ENCODE data around the gene SPCS3. TPM values are rescaled to one million over a fixed set of nuclear protein-coding genes. Genes with fewer than 3 reads are reported as not detected.
"Not testable (repeated sequence)": the region's sequence is repeated elsewhere in the genome, so short reads cannot be mapped to it uniquely, and the experiment has no call there.

The SPCS3 gene
- 100 to 1,000 TPM; 182 to 185 TPM for total RNA-seq

GRCh38 chr4:176319704-176320339 is at the start of gene SPCS3:
SPCS3 (plus strand) TSS chr4:176319966; CDS start chr4:176320077, 111 bp downstream.
- peak within 1 kb of the TSS; percentile 89 for H3K27ac Mint-ChIP-seq
- intact Hi-C loops (cut with micrococcal nuclease), result loop anchor here (1.0 to 2.0 kb wide), 5 partner anchors 11 to 1121 kb away; partner anchors contain the start of genes NEIL3, SPATA4 and WDR17
- ChIA-PET POLR2A (interaction anchor here (1.0 kb wide), 1 partner anchor 1123 kb away, joined by 3 read pairs; the partner anchor contains the start of gene AGA), CTCF (no interaction called here)
- H3K9me3 Mint-ChIP-seq, result no peaks in the 10 kb centered on the region
- H3K4me1 Mint-ChIP-seq (ENCODE audit: low read depth), result peaks cover 35% of the 10 kb centered on the region
- peaks cover 15% of the 10 kb centered on the region for H3K36me3 Mint-ChIP-seq
- peak within 1 kb of the TSS; percentile 85 for H3K4me3 Mint-ChIP-seq
- peak; percentile 95 for DNase-seq
- H3K27me3 Mint-ChIP-seq, result no peaks in the 10 kb centered on the region

GRCh38 chr4:176270669-176271068 is 49.1 kb upstream of the SPCS3 start:
- POLR2A ChIA-PET, result no interaction called here
- DNase-seq, result no peak
- Mint-ChIP-seq H3K27ac (no peak overlapping the region), H3K4me3 (no peak overlapping the region), H3K9me3 (no peaks in the 10 kb centered on the region), H3K36me3 (no peaks in the 10 kb centered on the region), H3K4me1 (ENCODE audit: low read depth) (no peaks in the 10 kb centered on the region), H3K27me3 (peaks cover 5% of the 10 kb centered on the region)
- CTCF ChIA-PET, result no interaction called here
- intact Hi-C loops (cut with micrococcal nuclease), result no loop called here

GRCh38 chr4:176271749-176272148 is 48.0 kb upstream of the SPCS3 start:
- Mint-ChIP-seq H3K27me3 (peaks cover 8% of the 10 kb centered on the region), H3K4me1 (ENCODE audit: low read depth) (no peaks in the 10 kb centered on the region), H3K4me3 (no peak overlapping the region), H3K36me3 (no peaks in the 10 kb centered on the region), H3K27ac (no peak overlapping the region), H3K9me3 (no peaks in the 10 kb centered on the region)
- ChIA-PET POLR2A (no interaction called here), CTCF (no interaction called here)
- intact Hi-C loops (cut with micrococcal nuclease), result no loop called here
- DNase-seq, result no peak

- H3K27me3 Mint-ChIP-seq, result peaks cover 15% of the 10 kb centered on the region
- intact Hi-C loops (cut with micrococcal nuclease), result no loop called here
- H3K27ac Mint-ChIP-seq, result no peak overlapping the region
- no peak overlapping the region for H3K4me3 Mint-ChIP-seq
- H3K36me3 Mint-ChIP-seq, result no peaks in the 10 kb centered on the region
- POLR2A ChIA-PET, result no interaction called here
- no peaks in the 10 kb centered on the region for H3K9me3 Mint-ChIP-seq
- H3K4me1 Mint-ChIP-seq (ENCODE audit: low read depth), result no peaks in the 10 kb centered on the region
- CTCF ChIA-PET, result no interaction called here
- no peak for DNase-seq
Observed at GRCh38 chr4:176272799-176273198, 47.0 kb upstream of the SPCS3 start.

GRCh38 chr4:176273736-176274135 is 46.0 kb upstream of the SPCS3 start:
- CTCF ChIA-PET, result no interaction called here
- no peak overlapping the region for H3K27ac Mint-ChIP-seq
- no peak for DNase-seq
- no peaks in the 10 kb centered on the region for H3K36me3 Mint-ChIP-seq
- peaks cover 15% of the 10 kb centered on the region for H3K27me3 Mint-ChIP-seq
- POLR2A ChIA-PET, result no interaction called here
- H3K9me3 Mint-ChIP-seq, result no peaks in the 10 kb centered on the region
- H3K4me1 Mint-ChIP-seq (ENCODE audit: low read depth), result no peaks in the 10 kb centered on the region
- intact Hi-C loops (cut with micrococcal nuclease), result no loop called here
- no peak overlapping the region for H3K4me3 Mint-ChIP-seq

GRCh38 chr4:176274441-176274840 is 45.3 kb upstream of the SPCS3 start:
- H3K27ac Mint-ChIP-seq, result no peak overlapping the region
- intact Hi-C loops (cut with micrococcal nuclease), result no loop called here
- ChIA-PET POLR2A (no interaction called here), CTCF (no interaction called here)
- DNase-seq, result no peak
- no peak overlapping the region for H3K4me3 Mint-ChIP-seq
- peaks cover 16% of the 10 kb centered on the region for H3K27me3 Mint-ChIP-seq
- H3K36me3 Mint-ChIP-seq, result no peaks in the 10 kb centered on the region
- H3K9me3 Mint-ChIP-seq, result no peaks in the 10 kb centered on the region
- H3K4me1 Mint-ChIP-seq (ENCODE audit: low read depth), result no peaks in the 10 kb centered on the region

- no peaks in the 10 kb centered on the region for H3K9me3 Mint-ChIP-seq
- no peaks in the 10 kb centered on the region for H3K4me1 Mint-ChIP-seq (ENCODE audit: low read depth)
- POLR2A ChIA-PET, result no interaction called here
- no peak for DNase-seq
- no peak overlapping the region for H3K4me3 Mint-ChIP-seq
- peaks cover 19% of the 10 kb centered on the region for H3K27me3 Mint-ChIP-seq
- H3K36me3 Mint-ChIP-seq, result no peaks in the 10 kb centered on the region
- H3K27ac Mint-ChIP-seq, result no peak overlapping the region
- CTCF ChIA-PET, result interaction anchor here (0.5 to 1.3 kb wide), 2 partner anchors 125 to 1166 kb away, joined by 3 to 4 read pairs; partner anchors contain the start of gene AGA
- intact Hi-C loops (cut with micrococcal nuclease), result loop anchor here (1.0 to 2.0 kb wide), 2 partner anchors 126 to 332 kb away; no protein-coding TSS in a partner anchor
Observed at GRCh38 chr4:176276710-176277109, 43.1 kb upstream of the SPCS3 start.

- ChIA-PET CTCF (interaction anchor here (1.3 kb wide), 1 partner anchor 126 kb away, joined by 4 read pairs; no protein-coding TSS in a partner anchor), POLR2A (no interaction called here)
- H3K27ac Mint-ChIP-seq, result no peak overlapping the region
- no peaks in the 10 kb centered on the region for H3K36me3 Mint-ChIP-seq
- peak; percentile 30 for DNase-seq
- no peak overlapping the region for H3K4me3 Mint-ChIP-seq
- intact Hi-C loops (cut with micrococcal nuclease), result loop anchor here (1.0 to 2.0 kb wide), 2 partner anchors 127 to 333 kb away; no protein-coding TSS in a partner anchor
- peaks cover 16% of the 10 kb centered on the region for H3K27me3 Mint-ChIP-seq
- no peaks in the 10 kb centered on the region for H3K4me1 Mint-ChIP-seq (ENCODE audit: low read depth)
- H3K9me3 Mint-ChIP-seq, result no peaks in the 10 kb centered on the region
Observed at GRCh38 chr4:176277162-176277904, 42.4 kb upstream of the SPCS3 start.

- H3K4me1 Mint-ChIP-seq (ENCODE audit: low read depth); DNase-seq; H3K27ac Mint-ChIP-seq; H3K4me3 Mint-ChIP-seq; H3K9me3 Mint-ChIP-seq; H3K36me3 Mint-ChIP-seq; POLR2A ChIA-PET; intact Hi-C loops (cut with micrococcal nuclease); CTCF ChIA-PET: not testable (repeated sequence)
- H3K27me3 Mint-ChIP-seq, result peaks cover 19% of the 10 kb centered on the region
Observed at GRCh38 chr4:176279560-176279959, 40.2 kb upstream of the SPCS3 start.

GRCh38 chr4:176286728-176287127 is 33.0 kb upstream of the SPCS3 start:
- Mint-ChIP-seq H3K27ac (no peak overlapping the region), H3K27me3 (peaks cover 3% of the 10 kb centered on the region), H3K9me3 (no peaks in the 10 kb centered on the region), H3K36me3 (no peaks in the 10 kb centered on the region), H3K4me1 (ENCODE audit: low read depth) (no peaks in the 10 kb centered on the region), H3K4me3 (no peak overlapping the region)
- no peak for DNase-seq
- POLR2A ChIA-PET, result no interaction called here
- intact Hi-C loops (cut with micrococcal nuclease), result no loop called here
- CTCF ChIA-PET, result no interaction called here

- POLR2A ChIA-PET, result interaction anchor here (0.6 kb wide), 1 partner anchor 80 kb away, joined by 4 read pairs; no protein-coding TSS in a partner anchor
- intact Hi-C loops (cut with micrococcal nuclease), result no loop called here
- Mint-ChIP-seq H3K9me3 (no peaks in the 10 kb centered on the region), H3K36me3 (no peaks in the 10 kb centered on the region), H3K27ac (no peak overlapping the region), H3K27me3 (peaks cover 2% of the 10 kb centered on the region), H3K4me3 (no peak overlapping the region), H3K4me1 (ENCODE audit: low read depth) (no peaks in the 10 kb centered on the region)
- no peak for DNase-seq
- CTCF ChIA-PET, result no interaction called here
Observed at GRCh38 chr4:176287546-176287945, 32.2 kb upstream of the SPCS3 start.

GRCh38 chr4:176288020-176288419 is 31.7 kb upstream of the SPCS3 start:
- CTCF ChIA-PET, result no interaction called here
- Mint-ChIP-seq H3K9me3 (no peaks in the 10 kb centered on the region), H3K4me1 (ENCODE audit: low read depth) (no peaks in the 10 kb centered on the region), H3K4me3 (no peak overlapping the region), H3K27me3 (peaks cover 1% of the 10 kb centered on the region), H3K36me3 (no peaks in the 10 kb centered on the region), H3K27ac (no peak overlapping the region)
- intact Hi-C loops (cut with micrococcal nuclease), result no loop called here
- POLR2A ChIA-PET, result no interaction called here
- DNase-seq, result no peak

GRCh38 chr4:176289561-176289960 is 30.2 kb upstream of the SPCS3 start:
- H3K27ac Mint-ChIP-seq, result no peak overlapping the region
- POLR2A ChIA-PET, result no interaction called here
- CTCF ChIA-PET, result no interaction called here
- no peaks in the 10 kb centered on the region for H3K4me1 Mint-ChIP-seq (ENCODE audit: low read depth)
- H3K4me3 Mint-ChIP-seq, result no peak overlapping the region
- intact Hi-C loops (cut with micrococcal nuclease), result no loop called here
- H3K36me3 Mint-ChIP-seq, result no peaks in the 10 kb centered on the region
- H3K9me3 Mint-ChIP-seq, result no peaks in the 10 kb centered on the region
- DNase-seq, result no peak
- H3K27me3 Mint-ChIP-seq, result no peaks in the 10 kb centered on the region

Data from activated CD4-positive, alpha-beta memory T cell treated with anti-CD3 and anti-CD28 coated beads for 36 hours (primary cell).